ENCODE measurements around the gene P4HB. TPM values are rescaled to one million over a fixed set of nuclear protein-coding genes. Genes with fewer than 3 reads are reported as not detected.
A peak's percentile ranks its signal among the peaks of the same experiment; 100 is the strongest.

Gene P4HB
- total and polyA plus RNA-seq, 2 experiments from 2014 or later, result 1,651 to 3,203 TPM

GRCh38 chr17:81885454-81885853 lies 25.1 kb upstream of the P4HB start:
- H3K9ac ChIP-seq, result no peak overlapping the region
- H4K20me1 ChIP-seq (ENCODE audit: insufficient read depth), result no peaks in the 10 kb centered on the region; the same call in 1 of the 2 replicates
- in situ Hi-C loops (cut with MboI), result no loop called here
- 94 to 97% methylated on average over 10 of the region's 10 CpGs for WGBS, 2 experiments (ENCODE audit: low coverage in 1 of 2, low lambda C conversion rate in 2 of 2, missing lambda C conversion rate in 2 of 2)
- no peak for TF ChIP-seq EZH2phosphoT487 (IDR thresholded peaks at IDR 0.05; ENCODE audit: insufficient read depth, low read depth)
- no peak for TF ChIP-seq EZH2 (IDR thresholded peaks at IDR 0.05; ENCODE audit: insufficient read depth, poor library complexity, severe bottlenecking)
- peaks cover 12% of the 10 kb centered on the region; the same call in 1 of the 2 replicates for H3F3A ChIP-seq (ENCODE audit: insufficient read depth)
- peaks cover 87% of the 10 kb centered on the region for H3K79me2 ChIP-seq (ENCODE audit: insufficient read depth)
- H3K4me3 ChIP-seq, result no peak overlapping the region
- no peak overlapping the region for H3K4me2 ChIP-seq (ENCODE audit: unreplicated experiment)
- H3K4me1 ChIP-seq (ENCODE audit: insufficient read depth), result peaks cover 12% of the 10 kb centered on the region
- no peak overlapping the region for H2AFZ ChIP-seq
- H3K9me3 ChIP-seq (ENCODE audit: low read depth), result no peaks in the 10 kb centered on the region
- H3K9me2 ChIP-seq (ENCODE audit: insufficient read depth), result no peaks in the 10 kb centered on the region
- peaks cover 36% of the 10 kb centered on the region for H3K36me3 ChIP-seq (ENCODE audit: low read depth)
- no peak for DNase-seq
- no peaks in the 10 kb centered on the region for H3K27me3 ChIP-seq (replicated peaks; ENCODE audit: insufficient read depth)
- peak overlapping the region; percentile 49; the same call in 1 of the 2 replicates for H3K27ac ChIP-seq

- Histone ChIP-seq H3K4me1 (ENCODE audit: insufficient read depth) (peaks cover 7% of the 10 kb centered on the region), H3K27ac (no peak overlapping the region), H3F3A (ENCODE audit: insufficient read depth) (peaks cover 12% of the 10 kb centered on the region; the same call in 1 of the 2 replicates), H4K20me1 (ENCODE audit: insufficient read depth) (no peaks in the 10 kb centered on the region; the same call in 1 of the 2 replicates), H3K9me2 (ENCODE audit: insufficient read depth) (no peaks in the 10 kb centered on the region), H3K36me3 (ENCODE audit: low read depth) (peaks cover 33% of the 10 kb centered on the region), H3K9me3 (ENCODE audit: low read depth) (no peaks in the 10 kb centered on the region), H3K4me3 (no peak overlapping the region), H3K9ac (no peak overlapping the region), H3K27me3 (replicated peaks; ENCODE audit: insufficient read depth) (no peaks in the 10 kb centered on the region), H2AFZ (no peak overlapping the region), H3K4me2 (ENCODE audit: unreplicated experiment) (no peak overlapping the region), H3K79me2 (ENCODE audit: insufficient read depth) (peaks cover 82% of the 10 kb centered on the region)
- in situ Hi-C loops (cut with MboI), result no loop called here
- TF ChIP-seq EZH2phosphoT487 (IDR thresholded peaks at IDR 0.05; ENCODE audit: insufficient read depth, low read depth) (no peak), EZH2 (IDR thresholded peaks at IDR 0.05; ENCODE audit: insufficient read depth, poor library complexity, severe bottlenecking) (no peak)
- WGBS, 2 experiments (ENCODE audit: low coverage in 1 of 2, low lambda C conversion rate in 2 of 2, missing lambda C conversion rate in 2 of 2), result 95 to 99% methylated on average over 5 of the region's 5 CpGs
- no peak for DNase-seq
These were observed 24.6 kb upstream of the P4HB start for GRCh38 chr17:81884968-81885367.

GRCh38 chr17:81884520-81884919 lies 24.2 kb upstream of the P4HB start:
- TF ChIP-seq EZH2phosphoT487 (IDR thresholded peaks at IDR 0.05; ENCODE audit: insufficient read depth, low read depth) (no peak), EZH2 (IDR thresholded peaks at IDR 0.05; ENCODE audit: insufficient read depth, poor library complexity, severe bottlenecking) (no peak)
- Histone ChIP-seq H2AFZ (no peak overlapping the region), H3K4me1 (ENCODE audit: insufficient read depth) (peaks cover 3% of the 10 kb centered on the region; the same call in 1 of the 2 replicates), H3F3A (ENCODE audit: insufficient read depth) (peaks cover 12% of the 10 kb centered on the region; the same call in 1 of the 2 replicates), H3K4me3 (no peak overlapping the region), H3K79me2 (ENCODE audit: insufficient read depth) (peaks cover 78% of the 10 kb centered on the region), H3K36me3 (ENCODE audit: low read depth) (peaks cover 28% of the 10 kb centered on the region), H3K27me3 (replicated peaks; ENCODE audit: insufficient read depth) (no peaks in the 10 kb centered on the region), H3K27ac (no peak overlapping the region), H3K9me3 (ENCODE audit: low read depth) (no peaks in the 10 kb centered on the region), H3K9ac (no peak overlapping the region), H3K4me2 (ENCODE audit: unreplicated experiment) (no peak overlapping the region), H4K20me1 (ENCODE audit: insufficient read depth) (no peaks in the 10 kb centered on the region), H3K9me2 (ENCODE audit: insufficient read depth) (no peaks in the 10 kb centered on the region)
- no peak for DNase-seq
- 71 to 74% methylated on average over 11 of the region's 11 CpGs for WGBS, 2 experiments (ENCODE audit: low coverage in 1 of 2, low lambda C conversion rate in 2 of 2, missing lambda C conversion rate in 2 of 2)
- in situ Hi-C loops (cut with MboI), result no loop called here

- no peak for TF ChIP-seq EZH2phosphoT487 (IDR thresholded peaks at IDR 0.05; ENCODE audit: insufficient read depth, low read depth)
- no peak for TF ChIP-seq EZH2 (IDR thresholded peaks at IDR 0.05; ENCODE audit: insufficient read depth, poor library complexity, severe bottlenecking)
- Histone ChIP-seq H3K9me3 (ENCODE audit: low read depth) (no peaks in the 10 kb centered on the region), H3K9me2 (ENCODE audit: insufficient read depth) (no peaks in the 10 kb centered on the region), H3K4me2 (ENCODE audit: unreplicated experiment) (no peak overlapping the region), H3F3A (ENCODE audit: insufficient read depth) (peaks cover 10% of the 10 kb centered on the region; the same call in 1 of the 2 replicates), H3K79me2 (ENCODE audit: insufficient read depth) (peaks cover 25% of the 10 kb centered on the region; the same call in 1 of the 2 replicates), H4K20me1 (ENCODE audit: insufficient read depth) (no peaks in the 10 kb centered on the region), H3K9ac (no peak overlapping the region), H3K27ac (no peak overlapping the region), H3K27me3 (replicated peaks; ENCODE audit: insufficient read depth) (no peaks in the 10 kb centered on the region), H3K36me3 (ENCODE audit: low read depth) (peaks cover 8% of the 10 kb centered on the region), H2AFZ (no peak overlapping the region), H3K4me3 (no peak overlapping the region), H3K4me1 (ENCODE audit: insufficient read depth) (no peaks in the 10 kb centered on the region)
- WGBS, 2 experiments (ENCODE audit: low coverage in 1 of 2, low lambda C conversion rate in 2 of 2, missing lambda C conversion rate in 2 of 2), result 96 to 99% methylated on average over 5 of the region's 5 CpGs
- in situ Hi-C loops (cut with MboI), result no loop called here
- DNase-seq, result no peak
These were observed 18.8 kb upstream of the P4HB start for GRCh38 chr17:81879121-81879520.

Data from GM23248 (cell line).